Subcutaneous adipose tissue (tissue), 4 donors: ENCODE data around the gene SMAGP. TPM values are rescaled to one million over a fixed set of nuclear protein-coding genes. Genes with fewer than 3 reads are reported as not detected.

Experiments used
- total RNA-seq, 4 donors: library from RNA; depleted of rRNA; stranded (reverse); fragments of >200 nt; gene quantifications; one replicate each; pipeline ENCODE4 v1.1.0, GENCODE V29; 2016
- TF ChIP-seq, protein P1 (sequence below): fragments of 450-650 bp; IDR thresholded peaks from one replicate; pipeline ENCODE4 v1.5.1; 2016; ENCODE audit warnings: low read depth, mild to moderate bottlenecking, control low read depth, antibody characterized with exemption, moderate library complexity

SMAGP gene
- total RNA-seq, 4 donors from 2014 or later, result 2.9 to 11.9 (median 3.5) TPM

DNA sequence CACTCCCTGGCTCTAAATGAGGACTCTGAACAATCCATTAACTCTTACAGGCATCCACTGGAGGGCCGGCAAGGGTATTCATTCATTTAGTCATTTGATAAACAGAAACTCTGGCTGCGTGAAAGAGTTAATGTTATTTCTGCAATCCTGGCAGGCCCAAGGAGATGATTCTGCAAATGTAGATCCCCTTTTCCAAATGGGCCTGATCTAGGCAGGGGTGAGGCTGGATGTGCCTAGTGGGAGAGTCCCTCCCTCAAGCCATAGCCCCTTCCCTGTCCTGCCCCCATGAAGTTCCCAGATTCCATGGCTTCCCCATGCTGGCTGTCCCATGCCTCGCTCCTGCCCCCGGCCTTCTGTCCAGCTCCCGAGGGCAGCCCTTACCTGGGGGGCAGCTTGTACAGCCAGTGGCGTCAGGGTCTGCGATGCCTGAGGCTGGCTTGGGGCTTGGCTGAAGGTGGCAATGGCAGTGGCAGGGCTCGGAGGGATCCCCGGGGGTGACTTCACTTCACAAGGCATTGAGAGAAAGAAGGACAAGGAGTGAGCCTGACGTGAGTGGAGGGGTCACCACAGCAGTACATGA, 70.8 kb downstream of the SMAGP start:
- TF ChIP-seq, protein P1, sequence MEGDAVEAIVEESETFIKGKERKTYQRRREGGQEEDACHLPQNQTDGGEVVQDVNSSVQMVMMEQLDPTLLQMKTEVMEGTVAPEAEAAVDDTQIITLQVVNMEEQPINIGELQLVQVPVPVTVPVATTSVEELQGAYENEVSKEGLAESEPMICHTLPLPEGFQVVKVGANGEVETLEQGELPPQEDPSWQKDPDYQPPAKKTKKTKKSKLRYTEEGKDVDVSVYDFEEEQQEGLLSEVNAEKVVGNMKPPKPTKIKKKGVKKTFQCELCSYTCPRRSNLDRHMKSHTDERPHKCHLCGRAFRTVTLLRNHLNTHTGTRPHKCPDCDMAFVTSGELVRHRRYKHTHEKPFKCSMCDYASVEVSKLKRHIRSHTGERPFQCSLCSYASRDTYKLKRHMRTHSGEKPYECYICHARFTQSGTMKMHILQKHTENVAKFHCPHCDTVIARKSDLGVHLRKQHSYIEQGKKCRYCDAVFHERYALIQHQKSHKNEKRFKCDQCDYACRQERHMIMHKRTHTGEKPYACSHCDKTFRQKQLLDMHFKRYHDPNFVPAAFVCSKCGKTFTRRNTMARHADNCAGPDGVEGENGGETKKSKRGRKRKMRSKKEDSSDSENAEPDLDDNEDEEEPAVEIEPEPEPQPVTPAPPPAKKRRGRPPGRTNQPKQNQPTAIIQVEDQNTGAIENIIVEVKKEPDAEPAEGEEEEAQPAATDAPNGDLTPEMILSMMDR, result no peak

- TF ChIP-seq, protein P1, result no peak
Observed at GRCh38 chr12:51198568-51199365, 71.4 kb downstream of the SMAGP start.

DNA sequence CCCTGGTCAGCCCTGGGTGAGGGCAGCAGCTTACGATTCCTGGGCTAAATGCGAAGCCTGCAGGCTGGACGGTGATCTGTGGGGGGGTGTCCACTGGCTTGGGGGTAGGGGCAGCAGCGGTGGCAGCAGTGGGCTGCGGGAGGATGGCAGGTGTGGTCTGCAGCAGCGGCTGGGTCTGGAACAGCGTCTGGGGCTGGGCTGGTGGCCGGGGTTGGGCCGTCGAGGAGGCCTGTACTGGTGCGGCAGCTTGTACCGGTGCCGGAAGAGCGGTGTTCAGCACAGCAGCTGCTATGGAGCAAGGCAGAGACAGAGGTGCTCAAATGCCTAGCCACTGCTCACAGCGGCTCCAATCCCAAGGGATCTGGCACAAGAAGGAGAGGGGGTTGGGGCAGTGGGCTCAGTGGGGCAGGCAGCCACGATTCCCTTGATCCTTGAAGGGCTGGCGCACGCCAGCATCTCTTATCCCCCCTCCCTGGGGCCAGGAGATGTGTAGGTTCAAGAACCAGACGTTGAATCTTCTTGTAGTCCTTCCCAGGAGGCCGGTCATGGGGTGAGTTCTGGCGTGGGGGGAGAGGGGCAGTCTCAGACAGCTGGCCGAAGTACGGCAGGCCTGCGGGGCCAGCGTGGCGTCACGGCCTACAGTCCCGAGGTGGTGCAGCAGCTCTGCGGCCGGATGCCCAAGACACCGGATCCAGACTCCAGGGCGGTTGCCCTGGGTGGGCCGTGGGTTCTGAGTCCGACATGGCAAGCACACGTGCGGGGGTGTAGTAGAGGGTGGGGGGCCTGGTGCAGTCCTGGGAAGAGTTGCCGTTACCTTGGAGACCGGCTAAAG, 72.3 kb downstream of the SMAGP start:
- TF ChIP-seq, protein P1, result no peak

DNA sequence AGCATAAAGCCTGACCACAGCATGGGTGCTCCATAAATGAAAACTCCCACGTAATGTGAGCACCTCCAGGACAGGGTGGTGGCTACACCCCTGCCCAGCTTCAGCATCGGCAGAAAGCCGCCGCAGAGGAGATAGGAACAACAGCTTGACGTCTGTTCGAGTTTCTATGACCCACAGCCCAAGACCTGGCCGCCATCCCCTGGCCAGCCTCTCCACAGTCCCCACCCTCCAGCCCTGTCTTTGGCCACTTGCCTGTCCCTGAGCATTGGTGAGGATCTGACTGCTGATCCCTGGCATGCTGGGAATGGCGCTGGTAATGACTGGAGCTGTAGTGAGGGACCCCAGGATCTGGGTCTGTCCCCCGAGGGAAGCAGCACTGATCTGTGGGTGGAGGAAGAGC, 73.7 kb downstream of the SMAGP start:
- TF ChIP-seq, protein P1, result no peak

GRCh38 chr12:51195841-51196240, 74.4 kb downstream of the SMAGP start:
- TF ChIP-seq, protein P1, result no peak

Other genes with a start within 250 kb of the SMAGP start
- 10 to 100 TPM; 43.3 to 64.8 (median 50.8) TPM for gene SLC11A2, start 244.0 kb downstream of the SMAGP start, total RNA-seq
- gene LETMD1, start 222.1 kb downstream of the SMAGP start, total RNA-seq, result 10 to 100 TPM; 69.6 to 89.3 (median 80.9) TPM
- 10 to 100 TPM; 19.9 to 23.6 (median 21.5) TPM for gene CSRNP2, start 186.8 kb downstream of the SMAGP start, total RNA-seq
- 10 to 100 TPM; 13.1 to 22.8 (median 15.0) TPM for gene TFCP2, start 97.3 kb downstream of the SMAGP start, total RNA-seq
- 10 to 100 TPM in 2 of 4 donors, 1 to 10 TPM in 2; 6.3 to 13.0 (median 10.5) TPM for gene POU6F1, start 52.4 kb downstream of the SMAGP start, total RNA-seq
- 100 to 1,000 TPM; 162 to 256 (median 236) TPM for gene DAZAP2, start 31.6 kb downstream of the SMAGP start, total RNA-seq
- 10 to 100 TPM in 2 of 4 donors, 1 to 10 TPM in 2; 2.3 to 26.2 (median 8.9) TPM for gene BIN2, start 53.8 kb upstream of the SMAGP start, total RNA-seq
- not detected for gene CELA1, start 76.3 kb upstream of the SMAGP start, total RNA-seq
- gene GALNT6, start 121.0 kb upstream of the SMAGP start, total RNA-seq, result 10 to 100 TPM in 1 of 4 donors, 1 to 10 TPM in 3; 1.1 to 13.8 (median 3.3) TPM
- gene SLC4A8, start 154.4 kb upstream of the SMAGP start, total RNA-seq, result 1 to 10 TPM in 3 of 4 donors, under 1 TPM in 1; 0.49 to 5.6 (median 1.7) TPM